HepG2 (cell line): ENCODE results near the gene TBC1D24. TPM values are rescaled to one million over a fixed set of nuclear protein-coding genes. Genes with fewer than 3 reads are reported as not detected.

Experiments
- CBX5 ChIP-seq: sonication (generic); formaldehyde crosslinking; IDR thresholded peaks from 2 replicates; pipeline ENCODE4 v1.4.0; 2020; ENCODE audit warnings: missing genetic modification reagents, borderline replicate concordance
- DMAP1 ChIP-seq: IDR thresholded peaks from 2 replicates; pipeline ENCODE4 v1.6.1; 2016
- GRHL1 ChIP-seq: sonication (generic); formaldehyde crosslinking; conservative IDR thresholded peaks from 2 replicates; pipeline ENCODE4 v1.8.0; 2022; ENCODE audit warnings: missing genetic modification reagents
- HES4 ChIP-seq: sonication (generic); formaldehyde crosslinking; IDR thresholded peaks from 2 replicates; pipeline ENCODE4 v1.9.0; 2021; ENCODE audit warnings: mild to moderate bottlenecking, missing genetic modification reagents, borderline replicate concordance
- HMG20A ChIP-seq: IDR thresholded peaks from 2 replicates; pipeline ENCODE4 v1.6.1; 2016; ENCODE audit warnings: borderline replicate concordance
- KDM4B ChIP-seq: sonication (generic); formaldehyde crosslinking; IDR thresholded peaks from 2 replicates; pipeline ENCODE4 v1.4.0; 2020; ENCODE audit warnings: missing genetic modification reagents
- KDM5B ChIP-seq: sonication (generic); formaldehyde crosslinking; IDR thresholded peaks from 2 replicates; pipeline ENCODE4 v1.4.0; 2020; ENCODE audit warnings: missing genetic modification reagents, mild to moderate bottlenecking, borderline replicate concordance
- MXD4 ChIP-seq: IDR thresholded peaks from 2 replicates; pipeline ENCODE4 v1.6.1; 2016; ENCODE audit warnings: mild to moderate bottlenecking, missing biosample characterization, missing genetic modification reagents
- NFAT5 ChIP-seq: sonication (generic); formaldehyde crosslinking; IDR thresholded peaks from 2 replicates; pipeline ENCODE4 v1.4.0; 2020; ENCODE audit warnings: missing genetic modification reagents
- NFIC ChIP-seq: IDR thresholded peaks from 2 replicates; pipeline ENCODE4 v1.6.1; 2012; ENCODE audit warnings: mild to moderate bottlenecking, low read length, inconsistent platforms
- SALL2 ChIP-seq: sonication (generic); formaldehyde crosslinking; IDR thresholded peaks from 2 replicates; pipeline ENCODE4 v1.8.1; 2023; ENCODE audit warnings: mild to moderate bottlenecking, missing genetic modification reagents, inconsistent platforms
- SOX13 ChIP-seq, 3 experiments: fragments of 450-650 bp in 1 of 3; sonication (generic) in 1 of 3; formaldehyde crosslinking in 1 of 3; IDR thresholded peaks in 2 of 3; conservative IDR thresholded peaks in 1 of 3; 2 replicates each; pipeline versions ENCODE4 v1.5.0 to v1.6.1; 2016 to 2020; ENCODE audit warnings: antibody characterized with exemption in 1 of 3, mild to moderate bottlenecking in 1 of 3, missing compliant biosample characterization in 1 of 3, missing genetic modification reagents in 1 of 3, moderate library complexity in 1 of 3
- SOX5 ChIP-seq: IDR thresholded peaks from 2 replicates; pipeline ENCODE4 v1.6.1; 2016; ENCODE audit warnings: borderline replicate concordance
- TAF15 ChIP-seq: fragments of 200-400 bp; formaldehyde crosslinking; IDR thresholded peaks from one replicate; pipeline ENCODE4 v1.6.1; 2018; ENCODE audit warnings: mild to moderate bottlenecking, low read depth, low read length; ENCODE audit not compliant: poor library complexity, severe bottlenecking
- TBX3 ChIP-seq: fragments of 450-650 bp; IDR thresholded peaks from 2 replicates; pipeline ENCODE4 v1.6.1; 2017; ENCODE audit warnings: antibody characterized with exemption, mild to moderate bottlenecking, inconsistent platforms, borderline replicate concordance
- ZBTB3 ChIP-seq: sonication (generic); formaldehyde crosslinking; IDR thresholded peaks from 2 replicates; pipeline ENCODE4 v1.4.0; 2020; ENCODE audit warnings: low read depth, mild to moderate bottlenecking, moderate library complexity, missing genetic modification reagents, borderline replicate concordance
- ZBTB7A ChIP-seq: sonication (generic); formaldehyde crosslinking; IDR thresholded peaks from 2 replicates; pipeline ENCODE4 v1.8.0; 2022; ENCODE audit warnings: mild to moderate bottlenecking, missing genetic modification reagents
- ZNF329 ChIP-seq: sonication (generic); formaldehyde crosslinking; IDR thresholded peaks from 2 replicates; pipeline ENCODE4 v1.9.0; 2021; ENCODE audit warnings: low read depth, mild to moderate bottlenecking, missing genetic modification reagents
- ZNF34 ChIP-seq: sonication (generic); formaldehyde crosslinking; IDR thresholded peaks from 2 replicates; pipeline ENCODE4 v1.4.0; 2020; ENCODE audit warnings: mild to moderate bottlenecking, missing genetic modification reagents, borderline replicate concordance
- ZNF567 ChIP-seq: sonication (generic); formaldehyde crosslinking; IDR thresholded peaks from 2 replicates; pipeline ENCODE4 v1.8.1; 2023; ENCODE audit warnings: mild to moderate bottlenecking, missing genetic modification reagents, borderline replicate concordance
- polyA plus RNA-seq, 8 experiments: library from polyadenylated mRNA; depleted of rRNA in 3 of 8; stranded (reverse) in 7 of 8; unstranded in 1 of 8; fragments of >200 nt; fragmentation: Illumina TruSeq in 4 of 8; extraction: Trizol in 4 of 8; gene quantifications; 2 replicates each; pipeline versions ENCODE4 v1.2.1 to v1.2.3, GENCODE V29; 2011 to 2016; ENCODE audit warnings: low read depth in 4 of 8, missing spikeins in 1 of 8, mixed read lengths in 1 of 8; ENCODE audit not compliant: insufficient read depth in 1 of 8
- total RNA-seq, 5 experiments: library from RNA; depleted of rRNA; stranded (reverse); fragments of >200 nt; fragmentation: Illumina TruSeq; extraction: Trizol; gene quantifications; 2 replicates each; pipeline ENCODE4 v1.2.3, GENCODE V29; 2016; ENCODE audit warnings: low read depth in 1 of 5

The TBC1D24 gene
- total and polyA plus RNA-seq, 2 of the 13 experiments (the other 11 are each of a cell fraction or from before 2014, with no cell fraction given): 7.7 to 13.7 TPM

- TF ChIP-seq GRHL1 (no peak), HES4 (CRISPR knock-in tag) (peak; percentile 63; the same call in 1 of the 2 replicates), ZNF34 (CRISPR knock-in tag) (no peak; the same call in 1 of the 2 replicates), NFIC (no peak), HMG20A (CRISPR knock-in tag) (no peak), DMAP1 (peak; percentile 47), ZBTB3 (CRISPR knock-in tag) (no peak), SALL2 (CRISPR knock-in tag) (peak; percentile 56; the same call in 1 of the 2 replicates), SOX5 (no peak), ZNF329 (no peak), TBX3 (no peak), KDM4B (CRISPR knock-in tag) (no peak), CBX5 (CRISPR knock-in tag) (no peak), SOX13 (IDR thresholded peaks at IDR 0.05) (no peak), SOX13 (CRISPR knock-in tag; conservative IDR thresholded peaks at IDR 0.05 in 1 of 2, IDR thresholded peaks at IDR 0.05 in 1 of 2) (no peak), ZBTB7A (CRISPR knock-in tag) (no peak), NFAT5 (CRISPR knock-in tag) (no peak), TAF15 (peak; percentile 23), MXD4 (CRISPR knock-in tag) (no peak), ZNF567 (CRISPR knock-in tag) (0 out of 2 replicates have a peak, but pooled peaks have one; percentile 9), KDM5B (no peak)
These were observed 38.7 kb downstream of the TBC1D24 start, which contains the start of gene ATP6V0C (continued) for GRCh38 chr16:2513405-2514332.
